SK-N-SH treated with all-trans-retinoic acid at 6 μM for 48 hours (cell line): ENCODE data around the gene IL1R1.

ENCODE experiments used
- ARNTL ChIP-seq: fragments of 450-650 bp; formaldehyde crosslinking; IDR thresholded peaks from 2 replicates; pipeline ENCODE4 v1.5.0; 2020; ENCODE audit warnings: low read depth, mild to moderate bottlenecking, moderate library complexity, borderline replicate concordance
- BACH2 ChIP-seq: fragments of 250-450 bp; sonication (Bioruptor Pico); IDR thresholded peaks from 2 replicates; pipeline ENCODE4 v1.9.0; 2021; ENCODE audit warnings: mild to moderate bottlenecking, borderline replicate concordance
- GLIS3 ChIP-seq: fragments of 250-450 bp; sonication (Bioruptor Pico); IDR thresholded peaks from 2 replicates; pipeline ENCODE4 v1.5.0; 2020; ENCODE audit warnings: mild to moderate bottlenecking, moderate library complexity
- ISL1 ChIP-seq: fragments of 250-450 bp; sonication (Bioruptor Pico); IDR thresholded peaks from 2 replicates; pipeline ENCODE4 v2.1.2; 2022; ENCODE audit warnings: mild to moderate bottlenecking, moderate library complexity
- PPARA ChIP-seq: fragments of 250-450 bp; sonication (Bioruptor Pico); IDR thresholded peaks from 2 replicates; pipeline ENCODE4 v1.5.0; 2020; ENCODE audit warnings: mild to moderate bottlenecking, borderline replicate concordance
- SNAI2 ChIP-seq: fragments of 250-450 bp; sonication (Bioruptor Pico); IDR thresholded peaks from 2 replicates; pipeline ENCODE4 v1.5.0; 2020; ENCODE audit warnings: mild to moderate bottlenecking, moderate library complexity
- TOX ChIP-seq: fragments of 250-450 bp; sonication (Bioruptor Pico); IDR thresholded peaks from 2 replicates; pipeline ENCODE4 v1.8.0; 2021; ENCODE audit warnings: mild to moderate bottlenecking, moderate library complexity, borderline replicate concordance
- ZFP30 ChIP-seq: fragments of 450-650 bp; formaldehyde crosslinking; IDR thresholded peaks from 2 replicates; pipeline ENCODE4 v1.5.0; 2022; ENCODE audit warnings: mild to moderate bottlenecking, moderate library complexity
- ZNF565 ChIP-seq: fragments of 450-650 bp; formaldehyde crosslinking; conservative IDR thresholded peaks from 2 replicates; pipeline ENCODE4 v1.5.0; 2020; ENCODE audit warnings: low read depth, mild to moderate bottlenecking, moderate library complexity
- ZNF70 ChIP-seq: fragments of 450-650 bp; formaldehyde crosslinking; IDR thresholded peaks from 2 replicates; pipeline ENCODE4 v1.5.0; 2020; ENCODE audit warnings: mild to moderate bottlenecking, moderate library complexity
- ZNF8 ChIP-seq: fragments of 450-650 bp; formaldehyde crosslinking; IDR thresholded peaks from 2 replicates; pipeline ENCODE4 v1.5.0; 2020; ENCODE audit warnings: mild to moderate bottlenecking, moderate library complexity
- TF ChIP-seq, protein P1 (sequence below): fragments of 250-450 bp; sonication (Bioruptor Pico); IDR thresholded peaks from 2 replicates; pipeline ENCODE4 v1.8.0; 2020; ENCODE audit warnings: mild to moderate bottlenecking, moderate library complexity, borderline replicate concordance
- TF ChIP-seq, protein P2 (sequence below): fragments of 250-450 bp; sonication (Bioruptor Pico); IDR thresholded peaks from 2 replicates; pipeline ENCODE4 v1.5.1; 2020; ENCODE audit warnings: low read depth, mild to moderate bottlenecking, moderate library complexity
- TF ChIP-seq, protein P3 (sequence below): fragments of 250-450 bp; sonication (Bioruptor Pico); IDR thresholded peaks from 2 replicates; pipeline ENCODE4 v1.5.0; 2020; ENCODE audit warnings: mild to moderate bottlenecking, moderate library complexity

DNA sequence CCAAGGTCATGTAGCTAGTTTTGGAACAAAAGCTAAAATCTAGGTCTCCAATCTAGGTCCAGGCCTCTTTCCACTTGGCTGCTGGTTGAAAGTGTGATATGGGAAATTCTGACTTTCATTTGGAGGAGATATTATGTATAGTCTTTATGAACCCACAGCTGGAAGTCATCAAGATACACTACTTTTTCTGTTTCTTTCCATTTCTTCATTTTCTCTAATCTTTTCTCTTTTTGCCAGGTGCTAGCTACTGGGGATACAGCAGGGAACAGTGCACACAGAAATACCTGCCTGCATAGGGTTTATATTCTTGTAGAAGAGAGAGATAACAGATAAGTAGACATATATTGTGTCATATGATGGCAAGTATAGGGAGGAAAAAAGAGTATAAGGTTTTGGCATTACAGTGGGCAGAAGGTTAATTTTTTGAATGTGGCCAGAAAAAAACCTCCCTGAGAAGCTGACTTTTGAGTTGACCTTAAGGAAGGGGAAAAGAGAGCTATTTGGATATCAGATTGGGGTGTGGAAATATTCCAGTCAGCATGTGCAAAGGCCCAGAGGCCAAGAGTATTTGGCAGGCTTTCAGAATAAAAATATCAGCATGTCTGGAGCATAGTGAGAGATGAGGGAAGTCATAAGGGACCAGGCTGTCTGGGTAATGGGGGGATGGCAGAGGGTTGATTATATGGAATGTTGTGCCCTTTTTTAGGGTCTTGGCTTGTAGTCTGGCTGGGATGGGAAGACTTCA lies 15.6 kb downstream of the IL1R1 start:
- TF ChIP-seq, protein P1, sequence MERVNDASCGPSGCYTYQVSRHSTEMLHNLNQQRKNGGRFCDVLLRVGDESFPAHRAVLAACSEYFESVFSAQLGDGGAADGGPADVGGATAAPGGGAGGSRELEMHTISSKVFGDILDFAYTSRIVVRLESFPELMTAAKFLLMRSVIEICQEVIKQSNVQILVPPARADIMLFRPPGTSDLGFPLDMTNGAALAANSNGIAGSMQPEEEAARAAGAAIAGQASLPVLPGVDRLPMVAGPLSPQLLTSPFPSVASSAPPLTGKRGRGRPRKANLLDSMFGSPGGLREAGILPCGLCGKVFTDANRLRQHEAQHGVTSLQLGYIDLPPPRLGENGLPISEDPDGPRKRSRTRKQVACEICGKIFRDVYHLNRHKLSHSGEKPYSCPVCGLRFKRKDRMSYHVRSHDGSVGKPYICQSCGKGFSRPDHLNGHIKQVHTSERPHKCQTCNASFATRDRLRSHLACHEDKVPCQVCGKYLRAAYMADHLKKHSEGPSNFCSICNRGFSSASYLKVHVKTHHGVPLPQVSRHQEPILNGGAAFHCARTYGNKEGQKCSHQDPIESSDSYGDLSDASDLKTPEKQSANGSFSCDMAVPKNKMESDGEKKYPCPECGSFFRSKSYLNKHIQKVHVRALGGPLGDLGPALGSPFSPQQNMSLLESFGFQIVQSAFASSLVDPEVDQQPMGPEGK, result no peak
- TF ChIP-seq SNAI2 (CRISPR knock-in tag) (no peak), ZFP30 (no peak), BACH2 (CRISPR knock-in tag) (no peak), ZNF565 (CRISPR knock-in tag) (no peak), TOX (CRISPR knock-in tag) (no peak), ZNF8 (CRISPR knock-in tag) (no peak), ZNF70 (no peak), GLIS3 (no peak), PPARA (CRISPR knock-in tag) (no peak), ISL1 (CRISPR knock-in tag) (no peak), ARNTL (no peak)
- TF ChIP-seq, protein P2, sequence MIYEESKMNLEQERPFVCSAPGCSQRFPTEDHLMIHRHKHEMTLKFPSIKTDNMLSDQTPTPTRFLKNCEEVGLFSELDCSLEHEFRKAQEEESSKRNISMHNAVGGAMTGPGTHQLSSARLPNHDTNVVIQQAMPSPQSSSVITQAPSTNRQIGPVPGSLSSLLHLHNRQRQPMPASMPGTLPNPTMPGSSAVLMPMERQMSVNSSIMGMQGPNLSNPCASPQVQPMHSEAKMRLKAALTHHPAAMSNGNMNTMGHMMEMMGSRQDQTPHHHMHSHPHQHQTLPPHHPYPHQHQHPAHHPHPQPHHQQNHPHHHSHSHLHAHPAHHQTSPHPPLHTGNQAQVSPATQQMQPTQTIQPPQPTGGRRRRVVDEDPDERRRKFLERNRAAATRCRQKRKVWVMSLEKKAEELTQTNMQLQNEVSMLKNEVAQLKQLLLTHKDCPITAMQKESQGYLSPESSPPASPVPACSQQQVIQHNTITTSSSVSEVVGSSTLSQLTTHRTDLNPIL (CRISPR knock-in tag), result no peak
- TF ChIP-seq, protein P3, sequence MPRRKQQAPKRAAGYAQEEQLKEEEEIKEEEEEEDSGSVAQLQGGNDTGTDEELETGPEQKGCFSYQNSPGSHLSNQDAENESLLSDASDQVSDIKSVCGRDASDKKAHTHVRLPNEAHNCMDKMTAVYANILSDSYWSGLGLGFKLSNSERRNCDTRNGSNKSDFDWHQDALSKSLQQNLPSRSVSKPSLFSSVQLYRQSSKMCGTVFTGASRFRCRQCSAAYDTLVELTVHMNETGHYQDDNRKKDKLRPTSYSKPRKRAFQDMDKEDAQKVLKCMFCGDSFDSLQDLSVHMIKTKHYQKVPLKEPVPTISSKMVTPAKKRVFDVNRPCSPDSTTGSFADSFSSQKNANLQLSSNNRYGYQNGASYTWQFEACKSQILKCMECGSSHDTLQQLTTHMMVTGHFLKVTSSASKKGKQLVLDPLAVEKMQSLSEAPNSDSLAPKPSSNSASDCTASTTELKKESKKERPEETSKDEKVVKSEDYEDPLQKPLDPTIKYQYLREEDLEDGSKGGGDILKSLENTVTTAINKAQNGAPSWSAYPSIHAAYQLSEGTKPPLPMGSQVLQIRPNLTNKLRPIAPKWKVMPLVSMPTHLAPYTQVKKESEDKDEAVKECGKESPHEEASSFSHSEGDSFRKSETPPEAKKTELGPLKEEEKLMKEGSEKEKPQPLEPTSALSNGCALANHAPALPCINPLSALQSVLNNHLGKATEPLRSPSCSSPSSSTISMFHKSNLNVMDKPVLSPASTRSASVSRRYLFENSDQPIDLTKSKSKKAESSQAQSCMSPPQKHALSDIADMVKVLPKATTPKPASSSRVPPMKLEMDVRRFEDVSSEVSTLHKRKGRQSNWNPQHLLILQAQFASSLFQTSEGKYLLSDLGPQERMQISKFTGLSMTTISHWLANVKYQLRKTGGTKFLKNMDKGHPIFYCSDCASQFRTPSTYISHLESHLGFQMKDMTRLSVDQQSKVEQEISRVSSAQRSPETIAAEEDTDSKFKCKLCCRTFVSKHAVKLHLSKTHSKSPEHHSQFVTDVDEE (CRISPR knock-in tag), result no peak
